CD14-positive monocyte (primary cell): Measurements from ENCODE around the gene TDP2. TPM values are rescaled to one million over a fixed set of nuclear protein-coding genes. Genes with fewer than 3 reads are reported as not detected.

Experiments
- DNase-seq, 3 donors: peaks; one replicate each; pipeline ENCODE4 v3.0.0-alpha.2; 2011 to 2022
- H2AFZ ChIP-seq: 2 replicates; pipeline ENCODE4 v1.6.0; 2012; ENCODE audit warnings: mild to moderate bottlenecking, low read depth, low read length, inconsistent platforms; ENCODE audit not compliant: insufficient read depth, poor library complexity, severe bottlenecking
- H3K27ac ChIP-seq, 2 donors: 1 replicate in 1 of 2; 2 replicates in 1 of 2; pipeline ENCODE4 v1.5.1; 2012 to 2013; ENCODE audit warnings: low read length in 2 of 2, control low read depth in 1 of 2, inconsistent platforms in 1 of 2, low read depth in 1 of 2, mild to moderate bottlenecking in 1 of 2
- H3K27me3 ChIP-seq, 2 donors: one replicate each; pipeline versions ENCODE4 v1.6.0 to v1.6.1; 2011 to 2013; ENCODE audit warnings: low read length in 2 of 2; ENCODE audit not compliant: control insufficient read depth in 2 of 2, insufficient read depth in 2 of 2
- H3K36me3 ChIP-seq, 2 donors: replicated peaks in 1 of 2; 1 replicate in 1 of 2; 2 replicates in 1 of 2; pipeline versions ENCODE4 v1.5.1 to v1.6.1; 2012 to 2013; ENCODE audit warnings: low read length in 2 of 2, control low read depth in 1 of 2, inconsistent platforms in 1 of 2, mild to moderate bottlenecking in 1 of 2; ENCODE audit not compliant: insufficient read depth in 2 of 2, control insufficient read depth in 1 of 2
- H3K4me1 ChIP-seq, 2 donors: 1 replicate in 1 of 2; 2 replicates in 1 of 2; pipeline versions ENCODE4 v1.5.1 to v1.6.1; 2012 to 2013; ENCODE audit warnings: low read length in 2 of 2, control low read depth in 1 of 2, inconsistent platforms in 1 of 2, mild to moderate bottlenecking in 1 of 2, moderate library complexity in 1 of 2; ENCODE audit not compliant: insufficient read depth in 2 of 2, control insufficient read depth in 1 of 2
- H3K4me2 ChIP-seq: replicated peaks from 2 replicates; pipeline ENCODE3; 2012; ENCODE audit warnings: low read length, moderate library complexity, mild to moderate bottlenecking; ENCODE audit not compliant: poor library complexity, severe bottlenecking; ENCODE audit errors: extremely low read depth
- H3K4me3 ChIP-seq, 3 experiments: fragments of 200-600 bp in 1 of 3; sonication (generic) in 1 of 3; replicated peaks in 1 of 3; 1 replicate in 2 of 3; 2 replicates in 1 of 3; pipeline ENCODE4 v1.5.1; 2011 to 2013; ENCODE audit warnings: low read length in 3 of 3, mild to moderate bottlenecking in 3 of 3, control low read depth in 2 of 3, low read depth in 2 of 3, inconsistent platforms in 1 of 3, moderate library complexity in 1 of 3
- H3K79me2 ChIP-seq: 2 replicates; pipeline ENCODE4 v1.6.0; 2012; ENCODE audit warnings: mild to moderate bottlenecking, control low read depth, inconsistent platforms, low read length, moderate library complexity; ENCODE audit not compliant: insufficient read depth
- H3K9ac ChIP-seq: 2 replicates; pipeline ENCODE4 v1.6.0; 2017; ENCODE audit warnings: low read length, mild to moderate bottlenecking; ENCODE audit not compliant: insufficient read depth, poor library complexity, severe bottlenecking
- H3K9me3 ChIP-seq, 2 donors: replicated peaks in 1 of 2; 1 replicate in 1 of 2; 2 replicates in 1 of 2; pipeline versions ENCODE4 v1.5.1 to v1.6.1; 2012 to 2013; ENCODE audit warnings: low read length in 2 of 2, control low read depth in 1 of 2; ENCODE audit not compliant: control insufficient read depth in 1 of 2, insufficient read depth in 1 of 2
- H4K20me1 ChIP-seq: 2 replicates; pipeline ENCODE4 v1.6.0; 2012; ENCODE audit warnings: mild to moderate bottlenecking, low read length, control low read depth, moderate library complexity; ENCODE audit not compliant: insufficient read depth
- H3K27ac Mint-ChIP-seq, 7 donors: one replicate each; pipeline ENCODE4 v1.8.0; 2020; ENCODE audit warnings: mild to moderate bottlenecking in 7 of 7, mixed read lengths in 7 of 7, moderate library complexity in 6 of 7, inconsistent platforms in 2 of 7
- H3K27me3 Mint-ChIP-seq, 3 donors: one replicate each; pipeline ENCODE4 v1.8.0; 2021 to 2022; ENCODE audit warnings: low read depth in 3 of 3, mild to moderate bottlenecking in 3 of 3, mixed read lengths in 3 of 3, moderate library complexity in 3 of 3, inconsistent platforms in 1 of 3
- H3K36me3 Mint-ChIP-seq, 2 donors: one replicate each; pipeline ENCODE4 v1.8.0; 2020; ENCODE audit warnings: mixed read lengths in 2 of 2, inconsistent platforms in 1 of 2, mild to moderate bottlenecking in 1 of 2
- H3K4me1 Mint-ChIP-seq: one replicate; pipeline ENCODE4 v1.8.0; 2020; ENCODE audit warnings: mild to moderate bottlenecking, mixed read lengths
- H3K4me3 Mint-ChIP-seq, 2 donors: one replicate each; pipeline ENCODE4 v1.8.0; 2020; ENCODE audit warnings: mild to moderate bottlenecking in 2 of 2, mixed read lengths in 2 of 2, moderate library complexity in 1 of 2
- H3K9me3 Mint-ChIP-seq, 7 donors: one replicate each; pipeline ENCODE4 v1.8.0; 2020 to 2022; ENCODE audit warnings: mixed read lengths in 7 of 7, mild to moderate bottlenecking in 6 of 7, moderate library complexity in 6 of 7, inconsistent platforms in 2 of 7
- WGBS: methylation state at CpG from one replicate; pipeline ENCODE4 v1.1.5; 2013; ENCODE audit warnings: missing lambda C conversion rate; ENCODE audit not compliant: insufficient coverage; 5-methylcytosine and 5-hydroxymethylcytosine counted together
- intact Hi-C, 2 donors: fragments of 100-400 bp; cut with micrococcal nuclease; formaldehyde crosslinking; loops; one replicate each; pipeline versions ENCODE4 v1.15.0 to v1.15.1; 2023
- polyA plus RNA-seq, 3 donors: library from polyadenylated mRNA; depleted of rRNA in 1 of 3; unstranded in 2 of 3; stranded (reverse) in 1 of 3; fragments of 300-500 nt in 2 of 3; fragments of >200 nt in 1 of 3; fragmentation: Illumina TruSeq in 2 of 3; gene quantifications; 1 replicate in 2 of 3; 2 replicates in 1 of 3; pipeline ENCODE4 v1.2.3, GENCODE V29; 2012 to 2021
- TF ChIP-seq, protein P1 (sequence below): fragments of 200-600 bp; IDR thresholded peaks from one replicate; pipeline ENCODE4 v1.8.0; 2022; ENCODE audit warnings: antibody characterized with exemption, mild to moderate bottlenecking

The TDP2 gene
- polyA plus RNA-seq, 3 donors, result 21.0 to 24.2 (median 21.8) TPM

DNA sequence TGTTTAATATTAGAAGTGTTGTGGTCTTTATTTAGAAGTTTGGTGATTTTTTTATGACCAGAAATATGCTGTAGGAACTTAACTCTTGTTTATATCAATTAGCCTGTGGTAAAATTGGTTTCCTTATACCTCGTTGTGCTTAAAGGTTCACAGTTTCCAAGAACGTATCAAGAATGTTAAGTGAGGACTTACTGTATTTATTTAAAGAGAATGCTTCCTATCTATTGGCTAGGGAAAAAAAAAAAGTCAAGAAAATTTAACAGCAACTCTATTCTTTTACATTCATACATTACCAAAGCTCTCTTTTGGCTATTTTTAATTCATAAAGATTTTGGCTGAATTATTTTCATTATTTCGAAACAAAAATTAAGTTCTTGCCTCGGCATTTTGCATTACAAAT is 22.3 kb downstream of the TDP2 start:
- Histone ChIP-seq H3K9me3 (peaks cover 0 to 3% of the 10 kb centered on the region in 2 donors), H3K4me3 (no peak overlapping the region), H3K9ac (no peak overlapping the region), H4K20me1 (no peaks in the 10 kb centered on the region), H3K4me2 (no peak overlapping the region), H3K27ac (no peak overlapping the region), H3K36me3 (no peaks in the 10 kb centered on the region), H2AFZ (no peak overlapping the region), H3K27me3 (peaks cover 15 to 21% of the 10 kb centered on the region in 2 donors), H3K4me1 (peaks cover 10 to 15% of the 10 kb centered on the region in 2 donors), H3K79me2 (no peaks in the 10 kb centered on the region)
- Mint-ChIP-seq H3K27ac (no peak overlapping the region), H3K27me3 (peaks cover 20 to 34% (median 30%) of the 10 kb centered on the region in 3 donors), H3K36me3 (peaks cover 2 to 15% of the 10 kb centered on the region in 2 donors), H3K9me3 (peaks cover 0 to 6% (median 3%) of the 10 kb centered on the region in 7 donors), H3K4me1 (peaks cover 13% of the 10 kb centered on the region), H3K4me3 (peak overlapping the region in 1 of 2 donors; percentile 95)
- intact Hi-C loops, result no loop called here
- no peak for DNase-seq
- TF ChIP-seq, protein P1, sequence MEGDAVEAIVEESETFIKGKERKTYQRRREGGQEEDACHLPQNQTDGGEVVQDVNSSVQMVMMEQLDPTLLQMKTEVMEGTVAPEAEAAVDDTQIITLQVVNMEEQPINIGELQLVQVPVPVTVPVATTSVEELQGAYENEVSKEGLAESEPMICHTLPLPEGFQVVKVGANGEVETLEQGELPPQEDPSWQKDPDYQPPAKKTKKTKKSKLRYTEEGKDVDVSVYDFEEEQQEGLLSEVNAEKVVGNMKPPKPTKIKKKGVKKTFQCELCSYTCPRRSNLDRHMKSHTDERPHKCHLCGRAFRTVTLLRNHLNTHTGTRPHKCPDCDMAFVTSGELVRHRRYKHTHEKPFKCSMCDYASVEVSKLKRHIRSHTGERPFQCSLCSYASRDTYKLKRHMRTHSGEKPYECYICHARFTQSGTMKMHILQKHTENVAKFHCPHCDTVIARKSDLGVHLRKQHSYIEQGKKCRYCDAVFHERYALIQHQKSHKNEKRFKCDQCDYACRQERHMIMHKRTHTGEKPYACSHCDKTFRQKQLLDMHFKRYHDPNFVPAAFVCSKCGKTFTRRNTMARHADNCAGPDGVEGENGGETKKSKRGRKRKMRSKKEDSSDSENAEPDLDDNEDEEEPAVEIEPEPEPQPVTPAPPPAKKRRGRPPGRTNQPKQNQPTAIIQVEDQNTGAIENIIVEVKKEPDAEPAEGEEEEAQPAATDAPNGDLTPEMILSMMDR, result no peak
- WGBS, result no CpG with 5 or more reads among the region's 4 CpGs

DNA sequence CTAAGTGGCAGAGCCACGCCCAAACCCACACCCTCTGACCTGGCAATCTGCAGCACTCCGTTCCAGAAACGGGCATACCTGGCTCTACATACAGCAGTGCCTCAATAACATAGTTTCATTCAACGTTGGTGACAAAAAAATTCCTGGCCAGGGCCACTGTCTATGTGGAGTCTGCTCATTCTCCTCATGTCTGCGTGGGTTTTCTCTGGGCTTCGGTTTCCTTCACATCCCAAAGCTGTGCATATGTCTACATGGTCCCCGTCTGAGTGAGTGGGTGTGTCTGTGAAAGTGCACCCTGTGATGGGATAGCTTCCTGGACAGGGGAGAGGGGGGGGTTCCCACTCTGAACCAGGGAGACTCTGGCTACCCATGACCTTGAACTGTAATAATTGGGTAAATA is 22.8 kb downstream of the TDP2 start:
- H3K4me1 ChIP-seq, result peaks cover 10 to 15% of the 10 kb centered on the region in 2 donors
- Mint-ChIP-seq H3K4me3 (peak overlapping the region in 1 of 2 donors; percentile 46), H3K36me3 (peaks cover 0 to 11% of the 10 kb centered on the region in 2 donors), H3K4me1 (peaks cover 13% of the 10 kb centered on the region), H3K27me3 (peaks cover 20 to 36% (median 30%) of the 10 kb centered on the region in 3 donors), H3K27ac (no peak overlapping the region), H3K9me3 (peaks cover 2 to 7% (median 3%) of the 10 kb centered on the region in 7 donors)
- H3K4me3 ChIP-seq, result no peak overlapping the region
- peaks cover 0 to 4% of the 10 kb centered on the region in 2 donors for H3K9me3 ChIP-seq
- no peak overlapping the region for H3K4me2 ChIP-seq
- H3K27me3 ChIP-seq, result peaks cover 15 to 21% of the 10 kb centered on the region in 2 donors
- DNase-seq, result no peak
- no peaks in the 10 kb centered on the region for H4K20me1 ChIP-seq
- H2AFZ ChIP-seq, result no peak overlapping the region
- no peak overlapping the region for H3K27ac ChIP-seq
- no peak overlapping the region for H3K9ac ChIP-seq
- TF ChIP-seq, protein P1, result no peak
- 91% methylated on average over 5 of the region's 7 CpGs for WGBS
- no peaks in the 10 kb centered on the region for H3K79me2 ChIP-seq
- no peaks in the 10 kb centered on the region for H3K36me3 ChIP-seq
- intact Hi-C loops, result no loop called here
